Neural cell (in vitro differentiated cells): ENCODE measurements around the gene XPR1.

Experiments
- EP300 ChIP-seq: fragments of 450-650 bp; conservative IDR thresholded peaks from 2 replicates; pipeline ENCODE4 v1.6.1; 2014; ENCODE audit warnings: antibody characterized with exemption, mild to moderate bottlenecking, moderate library complexity; ENCODE audit not compliant: poor library complexity, severe bottlenecking
- TF ChIP-seq, protein P1 (sequence below): fragments of 450-650 bp; IDR thresholded peaks from 2 replicates; pipeline ENCODE4 v1.5.1; 2014; ENCODE audit warnings: antibody characterized with exemption, mild to moderate bottlenecking, moderate library complexity; ENCODE audit not compliant: poor library complexity, severe bottlenecking
- TF ChIP-seq, protein P2 (sequence below): IDR thresholded peaks from 2 replicates; pipeline ENCODE4 v1.6.1; 2012; ENCODE audit warnings: borderline replicate concordance

DNA sequence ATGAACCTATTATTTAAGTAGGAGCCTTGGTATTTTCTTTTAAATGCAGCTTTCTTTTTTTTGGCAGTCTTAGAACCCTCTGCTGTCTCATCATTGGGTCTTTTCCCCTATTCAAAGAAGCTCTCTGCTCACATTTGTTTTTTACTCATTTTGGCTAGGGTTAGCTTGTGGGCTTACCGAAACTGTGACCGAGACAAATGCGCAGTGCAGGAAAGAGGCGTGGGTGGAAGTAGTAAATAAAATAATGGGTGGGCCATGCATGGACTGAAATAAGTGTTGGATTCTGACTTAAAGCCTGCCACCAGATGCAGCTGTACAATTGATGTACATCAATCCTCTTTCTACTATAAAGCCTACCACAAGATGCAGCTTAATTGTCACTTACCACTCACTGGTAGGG is 14.7 kb downstream of the XPR1 start:
- TF ChIP-seq, protein P1, sequence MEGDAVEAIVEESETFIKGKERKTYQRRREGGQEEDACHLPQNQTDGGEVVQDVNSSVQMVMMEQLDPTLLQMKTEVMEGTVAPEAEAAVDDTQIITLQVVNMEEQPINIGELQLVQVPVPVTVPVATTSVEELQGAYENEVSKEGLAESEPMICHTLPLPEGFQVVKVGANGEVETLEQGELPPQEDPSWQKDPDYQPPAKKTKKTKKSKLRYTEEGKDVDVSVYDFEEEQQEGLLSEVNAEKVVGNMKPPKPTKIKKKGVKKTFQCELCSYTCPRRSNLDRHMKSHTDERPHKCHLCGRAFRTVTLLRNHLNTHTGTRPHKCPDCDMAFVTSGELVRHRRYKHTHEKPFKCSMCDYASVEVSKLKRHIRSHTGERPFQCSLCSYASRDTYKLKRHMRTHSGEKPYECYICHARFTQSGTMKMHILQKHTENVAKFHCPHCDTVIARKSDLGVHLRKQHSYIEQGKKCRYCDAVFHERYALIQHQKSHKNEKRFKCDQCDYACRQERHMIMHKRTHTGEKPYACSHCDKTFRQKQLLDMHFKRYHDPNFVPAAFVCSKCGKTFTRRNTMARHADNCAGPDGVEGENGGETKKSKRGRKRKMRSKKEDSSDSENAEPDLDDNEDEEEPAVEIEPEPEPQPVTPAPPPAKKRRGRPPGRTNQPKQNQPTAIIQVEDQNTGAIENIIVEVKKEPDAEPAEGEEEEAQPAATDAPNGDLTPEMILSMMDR = no peak
- TF ChIP-seq EP300 = no peak
- TF ChIP-seq, protein P2, sequence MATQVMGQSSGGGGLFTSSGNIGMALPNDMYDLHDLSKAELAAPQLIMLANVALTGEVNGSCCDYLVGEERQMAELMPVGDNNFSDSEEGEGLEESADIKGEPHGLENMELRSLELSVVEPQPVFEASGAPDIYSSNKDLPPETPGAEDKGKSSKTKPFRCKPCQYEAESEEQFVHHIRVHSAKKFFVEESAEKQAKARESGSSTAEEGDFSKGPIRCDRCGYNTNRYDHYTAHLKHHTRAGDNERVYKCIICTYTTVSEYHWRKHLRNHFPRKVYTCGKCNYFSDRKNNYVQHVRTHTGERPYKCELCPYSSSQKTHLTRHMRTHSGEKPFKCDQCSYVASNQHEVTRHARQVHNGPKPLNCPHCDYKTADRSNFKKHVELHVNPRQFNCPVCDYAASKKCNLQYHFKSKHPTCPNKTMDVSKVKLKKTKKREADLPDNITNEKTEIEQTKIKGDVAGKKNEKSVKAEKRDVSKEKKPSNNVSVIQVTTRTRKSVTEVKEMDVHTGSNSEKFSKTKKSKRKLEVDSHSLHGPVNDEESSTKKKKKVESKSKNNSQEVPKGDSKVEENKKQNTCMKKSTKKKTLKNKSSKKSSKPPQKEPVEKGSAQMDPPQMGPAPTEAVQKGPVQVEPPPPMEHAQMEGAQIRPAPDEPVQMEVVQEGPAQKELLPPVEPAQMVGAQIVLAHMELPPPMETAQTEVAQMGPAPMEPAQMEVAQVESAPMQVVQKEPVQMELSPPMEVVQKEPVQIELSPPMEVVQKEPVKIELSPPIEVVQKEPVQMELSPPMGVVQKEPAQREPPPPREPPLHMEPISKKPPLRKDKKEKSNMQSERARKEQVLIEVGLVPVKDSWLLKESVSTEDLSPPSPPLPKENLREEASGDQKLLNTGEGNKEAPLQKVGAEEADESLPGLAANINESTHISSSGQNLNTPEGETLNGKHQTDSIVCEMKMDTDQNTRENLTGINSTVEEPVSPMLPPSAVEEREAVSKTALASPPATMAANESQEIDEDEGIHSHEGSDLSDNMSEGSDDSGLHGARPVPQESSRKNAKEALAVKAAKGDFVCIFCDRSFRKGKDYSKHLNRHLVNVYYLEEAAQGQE = no peak
